Testis (tissue), 3 donors: Measurements from ENCODE around the gene TPM4. TPM values are rescaled to one million over a fixed set of nuclear protein-coding genes. Genes with fewer than 3 reads are reported as not detected.

Experiments used
- DNase-seq: peaks from one replicate; pipeline ENCODE4 v3.0.0-alpha.2; 2019
- H3K27ac ChIP-seq, 2 donors: fragments of 200-600 bp; sonication (generic); one replicate each; pipeline ENCODE4 v1.5.1; 2019
- H3K27me3 ChIP-seq: fragments of 200-600 bp; sonication (generic); one replicate; pipeline ENCODE4 v1.5.1; 2019
- H3K36me3 ChIP-seq: fragments of 200-600 bp; sonication (generic); one replicate; pipeline ENCODE4 v1.5.1; 2017; ENCODE audit warnings: low read depth; ENCODE audit errors: missing control alignments
- H3K4me1 ChIP-seq: fragments of 200-600 bp; sonication (generic); one replicate; pipeline ENCODE4 v1.5.1; 2019
- H3K4me3 ChIP-seq, 2 donors: fragments of 200-600 bp; sonication (generic); one replicate each; pipeline ENCODE4 v1.5.1; 2017 to 2019
- H3K9me3 ChIP-seq: fragments of 200-600 bp; sonication (generic); one replicate; pipeline ENCODE4 v1.5.1; 2017
- CTCF ChIP-seq, 3 experiments: fragments of 450-650 bp in 2 of 3; fragments of 200-600 bp in 1 of 3; sonication (generic) in 1 of 3; IDR thresholded peaks; one replicate each; pipeline ENCODE4 v1.5.1; 2016 to 2019; ENCODE audit warnings: antibody characterized with exemption in 3 of 3, mild to moderate bottlenecking in 2 of 3, moderate library complexity in 1 of 3
- POLR2A ChIP-seq: fragments of 450-650 bp; IDR thresholded peaks from one replicate; pipeline ENCODE4 v1.6.1; 2017; ENCODE audit warnings: antibody characterized with exemption, mild to moderate bottlenecking, moderate library complexity
- WGBS, 2 donors: methylation state at CpG; one replicate each; pipeline ENCODE4 v1.1.5; 2018; 5-methylcytosine and 5-hydroxymethylcytosine counted together
- intact Hi-C: fragments of 100-400 bp; cut with DNase I; formaldehyde crosslinking; loops from one replicate; pipeline ENCODE4 v1.15.1; 2023; ENCODE audit warnings: low total_unique reads
- polyA plus RNA-seq: library from polyadenylated mRNA; stranded (reverse); fragments of 350-450 nt; fragmentation: Illumina TruSeq; extraction: RNeasy Lipid Tissue Mini Kit (QIAGEN cat#74804); gene quantifications from one replicate; pipeline ENCODE4 v1.2.3, GENCODE V29; 2014; ENCODE audit warnings: low read depth, low replicate concordance; ENCODE audit not compliant: insufficient read depth
- total RNA-seq, 2 donors: library from RNA; depleted of rRNA; stranded (reverse); fragments of >200 nt; gene quantifications; one replicate each; pipeline ENCODE4 v1.2.3, GENCODE V29; 2016

The TPM4 gene
- total and polyA plus RNA-seq, 3 donors from 2014 or later, result 212 to 271 (median 227) TPM

GRCh38 chr19:16036397-16036925 lies 39.8 kb upstream of the TPM4 start:
- DNase-seq, result no peak
- Histone ChIP-seq H3K36me3 (no peaks in the 10 kb centered on the region), H3K27me3 (no peaks in the 10 kb centered on the region), H3K27ac (no peak overlapping the region), H3K4me3 (no peak overlapping the region), H3K9me3 (no peaks in the 10 kb centered on the region), H3K4me1 (peaks cover 3% of the 10 kb centered on the region)
- intact Hi-C loops, result no loop called here
- WGBS, 2 donors, result 88 to 92% methylated on average over 2 to 8 of the region's 10 CpGs
- TF ChIP-seq POLR2A (no peak), CTCF (IDR thresholded peaks at IDR 0.05) (no peak)

- intact Hi-C loops, result no loop called here
- Histone ChIP-seq H3K27ac (no peak overlapping the region), H3K4me1 (peaks cover 3% of the 10 kb centered on the region), H3K27me3 (no peaks in the 10 kb centered on the region), H3K36me3 (no peaks in the 10 kb centered on the region), H3K4me3 (no peak overlapping the region), H3K9me3 (no peaks in the 10 kb centered on the region)
- DNase-seq, result no peak
- TF ChIP-seq POLR2A, result no peak
- no peak for TF ChIP-seq CTCF (IDR thresholded peaks at IDR 0.05)
- 44 to 65% methylated on average over 3 to 11 of the region's 11 CpGs for WGBS, 2 donors
Observed at GRCh38 chr19:16036941-16037340, 39.4 kb upstream of the TPM4 start.

- TF ChIP-seq CTCF (IDR thresholded peaks at IDR 0.05), result no peak
- TF ChIP-seq POLR2A, result no peak
- WGBS, 2 donors, result 74 to 77% methylated on average over 6 to 17 of the region's 17 CpGs
- intact Hi-C loops, result no loop called here
Observed at GRCh38 chr19:16037424-16038195, 38.7 kb upstream of the TPM4 start.

GRCh38 chr19:16038196-16038695 lies 38.0 kb upstream of the TPM4 start:
- Histone ChIP-seq H3K9me3 (no peaks in the 10 kb centered on the region), H3K27me3 (no peaks in the 10 kb centered on the region), H3K36me3 (no peaks in the 10 kb centered on the region), H3K4me1 (peaks cover 3% of the 10 kb centered on the region), H3K27ac (no peak overlapping the region), H3K4me3 (no peak overlapping the region)
- TF ChIP-seq CTCF (IDR thresholded peaks at IDR 0.05) (no peak), POLR2A (no peak)
- DNase-seq, result no peak
- 40 to 94% methylated on average over 1 to 5 of the region's 5 CpGs for WGBS, 2 donors
- intact Hi-C loops, result no loop called here

More at GRCh38 chr19:16037424-16038195, 38.7 kb upstream of the TPM4 start:
- Histone ChIP-seq H3K27ac (no peak overlapping the region), H3K36me3 (no peaks in the 10 kb centered on the region), H3K9me3 (no peaks in the 10 kb centered on the region), H3K27me3 (no peaks in the 10 kb centered on the region), H3K4me3 (no peak overlapping the region), H3K4me1 (peaks cover 3% of the 10 kb centered on the region)
- no peak for DNase-seq
